HG03097 (cell line): Measurements from ENCODE around the gene PNLIP.

Experiments used
- ATAC-seq: cut with Tn5 transposase; IDR thresholded peaks from one replicate; pipeline ENCODE4 v1.9.1; 2021; ENCODE audit not compliant: unreplicated experiment, low FRiP score

PNLIP gene

GRCh38 chr10:116612107-116612769 is 66.5 kb downstream of the PNLIP start:
- ATAC-seq, result no peak

- no peak for ATAC-seq
These were observed 67.7 kb downstream of the PNLIP start for GRCh38 chr10:116613471-116613870.

- ATAC-seq, result no peak
These were observed 69.1 kb downstream of the PNLIP start for GRCh38 chr10:116614796-116615195.

- no peak for ATAC-seq
These were observed 69.6 kb downstream of the PNLIP start for GRCh38 chr10:116615199-116615776.
